ENCODE results near the gene SERTAD4. TPM values are rescaled to one million over a fixed set of nuclear protein-coding genes. Genes with fewer than 3 reads are reported as not detected.

Gene SERTAD4
- polyA plus RNA-seq, 1 donor from 2014 or later = 41.4 TPM

- peak overlapping the region; percentile 44 for H3K4me3 ChIP-seq (ENCODE audit: low read length)
- H3K4me2 ChIP-seq (ENCODE audit: low read length) = peak overlapping the region; percentile 17
- no peaks in the 10 kb centered on the region for H3K9me3 ChIP-seq (ENCODE audit: low read length)
- no peaks in the 10 kb centered on the region for H3F3A ChIP-seq (ENCODE audit: insufficient read depth, low read length, poor library complexity, severe bottlenecking)
- H3K79me2 ChIP-seq (replicated peaks; ENCODE audit: insufficient read depth, low read length) = no peaks in the 10 kb centered on the region
- H3K27ac ChIP-seq (ENCODE audit: low read length) = peak overlapping the region; percentile 87
- no peaks in the 10 kb centered on the region for H3K27me3 ChIP-seq (ENCODE audit: insufficient read depth, low read depth, low read length)
- H4K20me1 ChIP-seq (ENCODE audit: insufficient read depth) = no peaks in the 10 kb centered on the region
- TF ChIP-seq EZH2 (IDR thresholded peaks at IDR 0.05; ENCODE audit: borderline replicate concordance, insufficient read depth, low read length, poor library complexity, severe bottlenecking) (no peak), REST (IDR thresholded peaks at IDR 0.05; ENCODE audit: borderline replicate concordance) (no peak), SMC3 (conservative IDR thresholded peaks at IDR 0.05; ENCODE audit: poor library complexity) (no peak), MXI1 (conservative IDR thresholded peaks at IDR 0.05; ENCODE audit: poor library complexity, severe bottlenecking) (no peak), POLR2AphosphoS5 (IDR thresholded peaks at IDR 0.05) (no peak), RAD21 (conservative IDR thresholded peaks at IDR 0.05) (no peak), EP300 (conservative IDR thresholded peaks at IDR 0.05; ENCODE audit: poor library complexity, severe bottlenecking) (no peak), TAF1 (IDR thresholded peaks at IDR 0.05; ENCODE audit: low read depth) (no peak), CTCF (IDR thresholded peaks at IDR 0.05; ENCODE audit: poor library complexity, severe bottlenecking) (no peak)
- peak overlapping the region; percentile 59 for H3K9ac ChIP-seq (ENCODE audit: low read length)
- no peaks in the 10 kb centered on the region for H3K9me2 ChIP-seq (ENCODE audit: insufficient read depth, low read length)
- H2AFZ ChIP-seq (ENCODE audit: low read depth, low read length) = no peak overlapping the region
- no peaks in the 10 kb centered on the region for H3K36me3 ChIP-seq (ENCODE audit: insufficient read depth, low read length)
Measured at GRCh38 chr1:210222340-210223006, 10.1 kb upstream of the SERTAD4 start.

DNA sequence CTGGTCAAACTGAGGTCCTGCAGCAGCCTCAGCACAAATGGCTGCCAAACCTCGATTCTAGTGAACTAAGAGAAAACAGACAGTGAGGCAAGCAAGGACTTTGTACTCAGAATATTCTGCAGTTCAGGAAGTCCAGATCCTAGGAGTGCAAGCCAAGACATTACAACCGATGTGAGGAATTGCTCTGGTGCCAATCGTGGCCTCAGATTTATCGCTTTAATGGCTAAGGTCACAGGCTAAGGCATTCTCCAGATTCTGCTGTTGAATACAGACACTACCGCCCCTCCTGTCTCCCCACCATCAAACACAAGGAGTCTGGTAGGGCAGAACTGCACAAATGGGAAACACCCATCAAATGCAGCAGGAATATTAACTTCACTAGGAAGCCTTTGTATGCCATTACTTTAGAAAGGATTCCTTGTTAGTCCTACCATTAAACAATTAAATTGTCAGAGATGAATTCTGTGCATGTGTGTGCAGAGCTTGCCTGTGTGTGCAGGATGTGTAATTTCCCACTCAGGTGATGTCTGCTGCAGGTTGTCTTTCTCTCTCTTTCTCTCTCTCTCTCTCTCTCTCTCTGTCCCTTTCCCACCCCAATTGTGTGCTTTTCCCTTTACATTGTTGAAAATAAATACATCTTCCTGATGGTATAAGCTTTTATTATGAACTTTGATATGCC lies 9.2 kb upstream of the SERTAD4 start:
- no peaks in the 10 kb centered on the region for H3K9me2 ChIP-seq (ENCODE audit: insufficient read depth, low read length)
- no peaks in the 10 kb centered on the region for H3K9me3 ChIP-seq (ENCODE audit: low read length)
- H3F3A ChIP-seq (ENCODE audit: insufficient read depth, low read length, poor library complexity, severe bottlenecking) = no peaks in the 10 kb centered on the region
- TF ChIP-seq CTCF (IDR thresholded peaks at IDR 0.05; ENCODE audit: poor library complexity, severe bottlenecking) (no peak), TAF1 (IDR thresholded peaks at IDR 0.05; ENCODE audit: low read depth) (no peak), POLR2AphosphoS5 (IDR thresholded peaks at IDR 0.05) (peak; percentile 77), RAD21 (conservative IDR thresholded peaks at IDR 0.05) (peak; percentile 16), EZH2 (IDR thresholded peaks at IDR 0.05; ENCODE audit: borderline replicate concordance, insufficient read depth, low read length, poor library complexity, severe bottlenecking) (no peak), REST (IDR thresholded peaks at IDR 0.05; ENCODE audit: borderline replicate concordance) (peak; percentile 89), SMC3 (conservative IDR thresholded peaks at IDR 0.05; ENCODE audit: poor library complexity) (peak; percentile 24), MXI1 (conservative IDR thresholded peaks at IDR 0.05; ENCODE audit: poor library complexity, severe bottlenecking) (peak; percentile 24), EP300 (conservative IDR thresholded peaks at IDR 0.05; ENCODE audit: poor library complexity, severe bottlenecking) (peak; percentile 79)
- peak overlapping the region; percentile 59 for H3K9ac ChIP-seq (ENCODE audit: low read length)
- H3K79me2 ChIP-seq (replicated peaks; ENCODE audit: insufficient read depth, low read length) = no peaks in the 10 kb centered on the region
- peak overlapping the region; percentile 44 for H3K4me3 ChIP-seq (ENCODE audit: low read length)
- H2AFZ ChIP-seq (ENCODE audit: low read depth, low read length) = no peak overlapping the region
- H3K27ac ChIP-seq (ENCODE audit: low read length) = peak overlapping the region; percentile 87
- H3K4me2 ChIP-seq (ENCODE audit: low read length) = peak overlapping the region; percentile 70
- no peaks in the 10 kb centered on the region for H3K27me3 ChIP-seq (ENCODE audit: insufficient read depth, low read depth, low read length)
- H3K36me3 ChIP-seq (ENCODE audit: insufficient read depth, low read length) = no peaks in the 10 kb centered on the region
- H4K20me1 ChIP-seq (ENCODE audit: insufficient read depth) = no peaks in the 10 kb centered on the region

All from neural cell (in vitro differentiated cells).